Measurements from ENCODE around the gene OSM.
A peak's percentile ranks its signal among the peaks of the same experiment; 100 is the strongest.
"Not testable (repeated sequence)": the region's sequence is repeated elsewhere in the genome, so short reads cannot be mapped to it uniquely, and the experiment has no call there.

OSM gene

DNA sequence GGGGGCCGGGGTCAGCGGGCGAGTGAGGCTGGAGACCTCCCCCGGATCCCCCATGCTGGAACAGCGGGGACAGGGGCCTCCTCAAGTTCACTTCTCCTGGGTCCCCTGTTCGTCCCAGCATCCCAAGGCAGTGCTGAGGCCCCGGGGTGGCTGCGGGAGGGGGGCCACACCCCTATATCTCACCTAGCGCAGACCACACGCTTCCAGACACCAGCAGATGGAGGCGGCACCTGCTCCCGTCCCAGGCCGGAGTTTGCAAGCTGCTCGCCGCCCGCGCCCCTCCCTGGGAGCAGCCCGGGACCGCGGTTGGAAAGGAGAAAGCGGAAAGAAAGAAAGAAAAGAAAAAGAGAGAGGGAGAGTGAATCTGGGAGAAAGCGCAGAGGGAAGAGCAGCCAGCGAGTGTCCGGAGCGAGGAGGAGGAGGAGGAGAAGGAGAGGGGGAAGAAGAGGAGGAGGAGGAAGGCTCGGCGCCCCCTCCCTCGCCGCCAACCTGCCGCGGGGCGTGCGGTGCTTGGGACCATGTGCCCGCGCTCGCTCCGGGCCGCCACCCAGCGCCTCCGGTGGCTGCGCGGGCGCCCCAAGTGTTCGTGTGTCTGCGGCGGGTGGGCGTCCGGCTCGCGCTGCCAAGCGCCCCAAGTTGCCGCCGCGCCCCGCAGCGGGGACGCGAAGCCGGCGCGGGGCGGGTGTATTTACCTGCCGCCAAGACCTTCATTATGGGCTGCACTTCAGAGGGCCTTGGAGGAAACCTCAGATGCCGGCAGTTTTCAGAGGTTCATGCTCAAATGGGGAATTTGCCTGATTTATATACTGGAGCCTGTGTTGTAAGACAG lies 20.5 kb downstream of the OSM start, which contains the start of gene LIF:
Gene LIF, minus strand, starts transcription at position 775 of the 829 bp plus-strand sequence. Its CDS starts 64 bp downstream, at position 711.
- peak in 1 of 2 donors; percentile 25 for DNase-seq (ENCODE audit: extremely low read depth in 1 of 2, low read depth in 1 of 2)

DNA sequence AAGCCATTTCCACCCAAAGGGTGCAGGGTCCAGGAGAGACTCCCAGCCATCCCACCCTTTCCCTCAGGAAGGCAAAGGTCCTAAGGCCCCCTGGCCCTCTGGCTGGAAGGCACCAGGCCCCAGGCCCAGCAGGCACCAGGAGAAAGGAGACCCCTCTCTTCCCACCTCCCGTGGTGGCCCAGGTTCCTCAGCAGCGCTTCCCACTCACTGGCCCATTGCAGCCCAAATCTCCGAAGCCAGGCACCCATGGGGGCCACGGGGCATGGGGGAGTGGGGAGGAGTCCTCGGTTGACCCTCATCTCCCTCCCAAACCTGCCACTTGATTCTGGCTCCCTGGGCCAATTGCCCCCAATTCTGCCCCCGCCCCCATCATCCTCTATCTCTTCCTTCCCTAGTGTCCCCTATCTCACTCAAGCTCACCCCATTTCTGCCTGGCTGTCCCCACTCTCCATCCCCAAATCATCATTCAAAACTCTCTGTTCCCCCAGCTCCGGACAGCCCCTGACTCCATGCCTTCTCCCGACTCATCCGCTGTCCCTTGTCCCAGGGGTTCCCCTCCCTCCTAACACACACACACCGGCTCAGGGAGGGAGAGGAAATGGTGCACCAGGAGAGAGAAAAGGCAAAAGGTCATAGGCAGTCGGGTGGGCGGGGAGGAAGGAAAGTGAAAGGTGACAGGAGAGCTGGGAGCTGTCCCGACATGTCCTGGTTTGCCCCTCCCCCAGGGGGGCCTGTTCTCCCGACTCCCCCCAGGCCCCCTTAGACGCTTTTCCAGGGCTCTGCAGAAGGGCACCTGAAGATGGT lies 21.3 kb downstream of the OSM start:
- no peak for DNase-seq (ENCODE audit: extremely low read depth in 1 of 2, low read depth in 1 of 2)

DNA sequence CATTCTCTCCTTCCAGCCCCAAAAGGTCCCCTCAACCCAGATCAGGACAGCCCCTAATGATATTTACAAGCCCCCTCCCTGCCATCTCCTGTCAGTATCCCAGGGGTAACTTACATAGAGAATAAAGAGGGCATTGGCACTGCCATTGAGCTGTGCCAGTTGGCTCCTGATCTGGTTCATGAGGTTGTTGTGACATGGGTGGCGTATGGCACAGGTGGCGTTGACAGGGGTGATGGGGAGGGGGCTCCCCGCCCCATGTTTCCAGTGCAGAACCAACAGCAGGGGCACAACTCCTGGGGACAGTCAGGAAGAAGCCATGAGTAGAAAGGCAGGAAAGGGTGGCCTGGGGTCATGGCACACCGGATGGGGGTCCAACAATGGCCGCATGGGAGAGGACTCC lies 22.0 kb downstream of the OSM start:
- DNase-seq (ENCODE audit: extremely low read depth in 1 of 2, low read depth in 1 of 2), result no peak

DNA sequence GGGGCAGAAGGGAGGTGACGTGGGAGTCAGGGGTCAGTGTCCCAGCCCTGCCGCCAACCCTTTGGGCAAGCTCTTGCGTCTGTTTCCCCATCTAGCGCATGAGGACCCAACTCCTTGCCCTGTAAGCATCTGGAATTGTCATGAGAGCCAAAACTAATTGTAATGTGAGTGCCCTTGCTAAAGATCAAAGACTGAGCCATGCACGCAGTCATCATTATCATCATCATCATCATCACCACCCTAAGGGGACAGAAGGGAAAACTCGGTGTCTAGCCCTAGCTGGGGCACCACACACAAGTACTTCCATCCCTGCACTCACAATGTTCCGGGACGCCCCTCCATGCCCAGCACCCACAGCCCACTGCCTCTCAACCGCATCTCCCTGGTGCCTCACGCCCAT lies 22.6 kb downstream of the OSM start:
- no peak for DNase-seq (ENCODE audit: extremely low read depth in 1 of 2, low read depth in 1 of 2)

DNA sequence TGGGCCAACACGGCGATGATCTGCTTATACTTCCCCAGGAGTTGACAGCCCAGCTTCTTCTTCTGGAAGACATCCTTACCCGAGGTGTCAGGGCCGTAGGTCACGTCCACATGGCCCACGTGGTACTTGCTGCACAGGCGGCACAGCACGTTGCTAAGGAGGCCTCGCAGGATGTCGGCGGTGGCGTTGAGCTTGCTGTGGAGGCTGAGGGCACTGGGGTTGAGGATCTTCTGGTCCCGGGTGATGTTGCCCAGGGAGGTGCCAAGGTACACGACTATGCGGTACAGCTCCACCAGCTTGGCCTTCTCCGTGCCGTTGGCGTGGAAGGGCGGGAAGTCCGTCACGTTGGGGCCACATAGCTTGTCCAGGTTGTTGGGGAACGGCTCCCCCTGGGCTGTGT lies 23.0 kb downstream of the OSM start:
- no peak for DNase-seq (ENCODE audit: extremely low read depth in 1 of 2, low read depth in 1 of 2)

DNA sequence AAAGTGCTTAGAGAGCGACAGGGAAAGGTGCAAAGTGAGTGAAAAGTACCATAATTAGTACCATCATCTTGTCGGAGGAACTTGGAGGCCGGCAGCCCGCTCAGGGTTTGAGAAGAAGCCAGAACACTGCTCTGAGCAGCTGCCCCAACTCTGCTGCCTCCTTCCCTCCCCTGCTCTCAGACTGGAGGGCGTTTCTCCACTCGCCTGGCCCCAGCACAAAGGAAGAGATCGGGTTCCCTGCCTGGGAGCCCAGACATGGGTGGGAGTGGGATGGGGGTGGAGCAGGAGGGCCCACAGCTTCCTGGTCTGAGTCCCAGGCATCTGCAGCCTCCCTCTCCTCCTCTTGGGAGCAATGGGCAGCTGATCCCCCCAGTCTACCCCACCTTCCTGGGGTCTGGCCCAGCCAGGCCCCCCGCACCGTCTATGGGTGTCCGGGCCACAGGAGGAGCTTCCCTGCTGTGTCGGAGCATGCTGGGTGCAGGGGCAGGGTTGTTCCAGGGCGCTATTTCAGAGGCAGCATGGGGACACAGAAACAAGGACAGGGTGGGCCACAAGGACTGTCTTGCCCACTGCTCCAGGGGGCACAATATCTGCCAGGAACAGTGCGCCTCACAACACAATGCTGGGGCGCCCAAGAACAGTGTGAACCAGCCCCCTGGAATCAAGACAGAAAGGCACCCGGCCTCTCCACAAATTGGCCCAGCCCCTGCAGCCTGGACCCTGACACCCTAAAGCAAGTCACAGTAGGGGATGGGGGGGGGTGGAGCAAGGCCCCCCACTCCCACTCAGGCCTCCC lies 24.9 kb downstream of the OSM start:
- no peak for DNase-seq (ENCODE audit: extremely low read depth in 1 of 2, low read depth in 1 of 2)

DNA sequence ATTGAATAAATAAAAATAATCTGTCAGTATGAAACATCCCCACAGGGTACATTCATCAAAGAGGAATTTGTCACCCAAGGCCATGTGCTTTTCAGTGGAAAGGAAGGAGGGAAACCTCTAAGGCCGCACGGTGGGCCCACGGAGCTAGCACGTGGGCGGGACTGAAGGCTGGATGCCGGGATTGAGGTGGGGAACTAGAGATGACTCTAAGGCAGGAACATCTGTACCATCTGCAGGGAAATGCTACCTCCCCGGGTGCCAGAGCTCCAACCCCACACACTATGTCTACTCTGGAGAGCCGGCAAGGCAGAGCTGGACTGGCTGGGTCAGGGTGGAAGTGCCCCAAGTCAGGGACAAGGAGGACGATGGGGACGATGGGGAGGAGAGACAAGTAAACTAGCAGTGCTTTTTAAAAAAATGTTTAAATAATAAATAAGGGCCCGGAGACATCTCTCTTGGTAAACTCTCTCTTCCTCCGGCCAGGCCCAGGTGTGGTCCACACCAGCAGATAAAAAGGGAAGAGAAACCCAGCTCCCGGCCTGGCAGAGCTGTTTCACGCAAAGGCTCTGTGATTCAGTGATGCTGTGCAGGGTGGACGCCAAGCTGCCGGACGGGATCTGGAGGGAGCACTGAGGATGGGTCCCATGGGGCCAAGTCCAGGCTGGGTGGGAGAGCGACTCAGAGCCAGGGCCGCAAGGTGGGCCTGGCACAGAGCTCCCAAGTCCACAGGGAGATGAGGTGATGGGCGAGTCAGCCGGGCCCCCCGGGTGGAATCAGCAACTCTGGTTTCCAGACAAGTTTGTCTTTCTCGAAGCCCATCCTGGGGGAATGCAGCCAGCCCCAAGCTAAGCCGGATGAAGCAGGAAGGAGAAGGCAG lies 25.9 kb downstream of the OSM start:
- DNase-seq (ENCODE audit: extremely low read depth in 1 of 2, low read depth in 1 of 2), result no peak

DNA sequence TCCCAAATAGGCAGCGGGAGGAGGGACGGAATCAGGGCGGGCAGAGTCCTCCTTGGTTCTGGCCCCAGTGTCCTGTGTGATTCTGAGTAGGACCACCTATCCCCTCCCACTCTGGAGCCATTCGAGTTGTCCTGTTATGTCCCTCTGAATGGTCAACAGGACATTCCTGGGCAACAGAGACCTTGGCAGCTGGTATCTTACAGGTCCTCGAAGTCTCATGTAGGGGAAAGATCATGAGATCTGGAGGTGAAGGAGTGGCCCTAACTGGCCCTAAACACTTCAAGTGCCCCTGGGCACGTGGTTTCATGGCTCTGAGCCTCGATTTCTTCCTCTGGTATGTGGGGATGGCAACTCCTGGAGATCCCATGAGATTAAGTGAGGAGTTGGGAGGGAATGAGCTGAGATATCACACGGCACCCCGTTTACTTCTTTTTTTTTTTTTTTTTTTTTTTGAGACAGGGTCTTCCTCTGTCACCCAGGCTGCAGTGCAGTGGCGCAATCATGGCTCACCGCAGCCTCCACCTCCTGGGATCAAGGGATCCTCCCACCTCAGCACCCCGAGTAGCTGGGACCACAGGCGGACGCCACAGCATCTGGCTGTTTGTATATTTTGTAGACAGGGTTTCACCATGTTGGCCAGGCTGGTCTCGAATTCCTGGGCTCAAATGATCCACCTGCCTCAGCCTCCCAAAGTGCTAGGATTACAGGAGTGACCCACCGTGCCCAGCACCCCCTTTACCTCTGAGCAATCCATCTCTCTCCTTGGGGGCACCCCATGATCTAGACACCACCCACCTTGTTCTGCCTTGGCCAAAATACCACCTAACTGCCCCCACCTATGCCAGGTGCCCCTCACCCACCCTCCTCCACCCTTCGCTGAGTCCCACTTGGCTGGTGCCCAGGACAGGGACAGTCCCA lies 26.9 kb downstream of the OSM start:
- DNase-seq (ENCODE audit: extremely low read depth in 1 of 2, low read depth in 1 of 2), result no peak

DNA sequence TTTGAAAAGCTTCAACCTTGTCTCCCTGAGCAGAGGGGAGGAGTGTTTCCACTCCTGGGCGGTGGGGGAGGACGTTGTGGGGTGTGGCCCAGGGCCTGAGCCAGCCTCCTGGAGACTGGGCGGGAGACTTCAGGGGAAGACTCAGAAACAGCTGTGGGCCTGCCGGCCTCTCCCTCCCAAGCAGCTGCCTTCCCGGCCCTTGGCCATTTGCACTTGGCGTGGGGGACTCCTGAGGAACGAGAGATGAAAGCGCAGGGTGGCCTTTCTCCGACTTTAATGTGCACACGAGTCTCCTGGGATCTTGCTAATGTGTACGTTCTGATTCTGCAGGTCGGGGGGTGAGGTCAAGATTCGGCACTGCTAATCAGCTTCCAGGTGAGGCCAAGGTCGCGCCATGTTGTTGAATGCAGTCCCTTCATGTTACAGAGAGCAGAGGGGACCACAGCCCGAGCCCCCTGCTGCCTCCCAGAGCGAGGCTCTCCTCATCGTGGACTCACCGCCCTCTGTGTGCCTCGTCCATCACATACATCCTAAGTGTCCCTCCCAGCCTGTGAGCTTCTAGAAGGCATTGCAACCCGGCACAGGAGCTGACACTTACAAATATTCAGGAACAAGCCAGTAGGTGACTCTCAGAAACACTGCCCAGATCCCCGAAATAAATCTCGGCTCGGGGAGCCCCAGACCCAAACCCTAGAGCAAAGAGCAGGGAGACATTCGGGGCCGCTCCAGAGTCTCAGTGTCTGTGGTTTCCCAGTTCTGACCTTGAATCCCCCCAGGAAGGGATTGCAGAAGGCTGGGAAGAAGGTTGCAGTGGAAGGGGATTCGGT lies 27.8 kb downstream of the OSM start:
- no peak for DNase-seq (ENCODE audit: extremely low read depth in 1 of 2, low read depth in 1 of 2)

DNA sequence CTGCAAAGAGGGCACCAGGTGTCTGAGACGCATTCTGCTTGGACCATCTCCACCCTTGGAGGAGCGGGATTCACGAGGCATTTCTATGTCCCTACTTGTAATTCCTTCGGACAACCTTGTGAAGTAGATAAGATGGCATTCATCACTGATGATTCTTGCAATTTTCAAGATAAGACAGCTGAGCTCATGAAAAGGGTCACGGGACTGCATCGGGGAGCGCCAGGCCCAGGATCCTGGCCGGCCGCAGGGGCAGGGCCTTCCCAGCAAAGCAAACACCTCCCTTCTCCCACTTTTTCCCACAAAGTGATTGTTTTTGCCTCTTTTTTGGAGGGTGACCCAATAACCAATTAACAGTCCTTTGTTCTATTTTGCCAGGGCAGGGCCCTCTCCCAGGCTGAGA lies 28.5 kb downstream of the OSM start:
- DNase-seq (ENCODE audit: extremely low read depth in 1 of 2, low read depth in 1 of 2), result no peak

DNA sequence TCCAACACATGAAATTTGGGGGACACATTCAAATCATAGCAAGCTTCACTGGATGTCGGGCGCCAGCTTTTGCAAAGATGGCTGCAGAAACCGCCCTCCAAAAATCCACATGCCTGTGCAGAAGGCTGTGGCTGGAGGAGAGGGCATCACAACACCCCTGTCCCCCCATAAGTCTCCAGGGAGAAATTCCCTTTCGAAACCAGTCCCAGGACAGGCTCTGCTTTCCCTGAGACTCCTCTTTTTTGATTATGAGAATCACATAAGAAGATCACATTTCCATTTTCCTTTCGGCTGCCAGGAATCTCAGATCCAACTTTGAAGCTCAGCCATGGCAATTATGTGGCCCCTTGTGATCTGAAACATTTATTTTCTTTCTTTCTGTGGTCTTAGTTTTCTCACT lies 29.8 kb downstream of the OSM start:
- no peak for DNase-seq (ENCODE audit: extremely low read depth in 1 of 2, low read depth in 1 of 2)

DNA sequence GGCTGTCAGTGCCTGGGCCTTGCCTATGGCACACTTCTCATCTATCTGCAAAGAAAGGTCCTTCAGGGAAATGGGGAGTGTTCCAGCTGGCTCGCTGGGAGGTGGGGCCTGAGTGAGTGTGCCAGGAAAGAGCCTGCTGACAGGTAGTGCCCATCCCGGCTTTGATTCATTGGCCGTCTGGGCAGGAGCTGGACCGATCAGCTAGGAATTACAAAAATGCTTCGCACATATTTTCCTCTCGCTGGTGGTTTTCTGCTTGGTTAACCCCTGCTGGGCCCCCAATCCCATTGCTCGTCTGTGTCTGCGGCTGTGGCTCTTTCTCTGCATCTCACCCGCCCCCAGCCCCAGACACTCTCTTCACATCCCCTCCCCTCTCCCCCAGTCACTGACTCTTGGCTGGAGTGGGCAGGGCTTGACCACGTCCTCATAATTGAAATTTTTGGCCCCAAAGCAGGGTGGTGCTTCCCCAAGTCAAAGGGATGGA lies 30.9 kb downstream of the OSM start:
- no peak for DNase-seq (ENCODE audit: extremely low read depth in 1 of 2, low read depth in 1 of 2)

DNA sequence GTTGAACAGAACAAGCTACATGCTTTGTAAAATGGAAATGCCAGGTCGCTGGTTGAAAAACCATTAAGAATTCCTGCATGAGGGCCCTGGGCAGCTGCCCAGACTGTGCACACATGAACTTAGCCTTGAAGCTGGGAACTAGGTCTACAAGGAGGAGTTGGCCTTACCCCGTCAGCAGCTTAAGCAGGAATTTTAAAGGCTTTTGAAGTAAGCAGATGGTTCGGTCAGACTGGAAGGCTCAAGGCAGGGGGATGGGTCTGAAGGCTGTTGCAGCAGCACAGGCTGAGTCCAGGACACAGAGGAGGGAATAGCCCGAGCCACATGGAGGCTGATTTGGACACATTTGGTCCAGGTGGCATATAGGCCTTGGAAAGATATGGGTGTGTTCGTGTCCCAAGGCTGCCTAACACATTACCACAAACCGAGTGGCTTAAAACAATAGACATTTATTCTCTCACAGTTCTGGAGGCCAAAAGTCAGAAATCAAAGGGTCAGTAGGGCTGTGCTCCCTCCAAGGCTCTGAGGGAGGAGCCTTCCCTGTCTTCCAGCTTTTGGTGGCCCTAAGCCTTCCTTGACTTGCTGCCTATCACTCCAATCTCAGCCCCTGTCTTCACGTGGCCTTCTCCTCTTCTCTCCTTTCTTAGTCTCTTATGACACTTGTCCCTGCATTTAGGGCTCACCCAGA lies 31.7 kb downstream of the OSM start:
- no peak for DNase-seq (ENCODE audit: extremely low read depth in 1 of 2, low read depth in 1 of 2)

DNA sequence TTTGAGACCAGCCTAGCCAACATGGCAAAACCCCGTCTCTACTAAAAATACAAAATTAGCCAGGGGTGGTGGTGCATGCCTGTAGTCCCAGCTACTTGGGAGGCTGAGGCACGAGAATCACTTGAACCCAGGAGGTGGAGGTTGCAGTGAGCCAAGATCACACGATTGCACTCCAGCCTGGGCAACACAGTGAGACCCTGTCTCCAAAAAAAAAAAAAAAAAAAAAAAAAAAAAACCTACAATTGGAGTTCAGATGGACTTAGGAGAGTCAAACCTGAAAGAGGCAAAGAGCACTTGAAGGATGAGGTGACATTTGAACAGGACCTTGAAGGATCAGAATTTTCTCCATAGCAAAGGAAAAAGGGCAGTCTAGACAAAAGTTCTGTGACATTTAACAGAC lies 32.3 kb downstream of the OSM start:
- not testable (repeated sequence) for DNase-seq (ENCODE audit: extremely low read depth in 1 of 2, low read depth in 1 of 2)

DNA sequence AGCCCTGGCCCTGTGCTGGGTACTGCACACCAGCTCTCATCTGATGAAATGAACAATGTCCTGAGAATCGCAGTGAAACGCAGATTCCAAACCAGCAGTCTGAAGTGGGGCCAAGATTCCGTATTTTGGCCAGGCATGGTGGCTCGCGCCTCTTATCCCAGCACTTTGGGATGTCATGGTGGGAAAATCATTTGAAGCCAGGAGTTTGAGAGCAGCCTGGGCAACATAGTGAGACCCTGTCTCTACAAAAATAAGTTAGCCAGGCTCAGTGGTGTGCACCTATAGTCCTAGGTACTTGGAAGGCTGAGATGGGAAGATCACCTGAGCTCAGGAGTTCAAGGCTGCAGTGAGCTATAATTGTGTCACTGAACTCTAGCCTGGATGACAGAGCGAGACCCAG lies 33.1 kb downstream of the OSM start:
- no peak for DNase-seq (ENCODE audit: extremely low read depth in 1 of 2, low read depth in 1 of 2)

DNA sequence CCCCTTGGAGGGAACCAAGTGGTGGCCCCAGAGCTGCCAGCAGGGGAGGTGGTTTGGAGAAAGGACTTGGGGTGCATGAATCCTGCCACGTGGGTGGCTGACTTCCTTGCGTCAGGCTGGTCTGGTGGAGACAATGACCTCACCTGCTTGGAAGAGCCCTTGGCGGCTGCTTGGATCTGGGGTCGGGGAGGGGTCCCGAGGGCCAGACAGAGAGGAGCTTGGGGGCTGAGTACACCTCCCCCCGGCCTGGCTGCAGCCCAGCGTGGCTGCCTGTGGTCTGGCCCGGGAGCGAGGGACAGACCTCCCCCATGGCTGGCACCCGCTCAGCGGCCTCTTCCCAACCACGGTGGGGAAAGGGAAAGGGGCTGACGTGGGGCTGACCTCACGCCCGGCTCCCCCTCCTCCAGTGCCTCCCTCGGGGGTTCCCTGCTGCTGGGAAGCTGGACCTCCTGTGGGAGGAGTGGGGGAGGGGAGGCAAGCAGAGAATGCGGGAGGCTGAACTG lies 33.9 kb downstream of the OSM start:
- DNase-seq (ENCODE audit: extremely low read depth in 1 of 2, low read depth in 1 of 2), result no peak

DNA sequence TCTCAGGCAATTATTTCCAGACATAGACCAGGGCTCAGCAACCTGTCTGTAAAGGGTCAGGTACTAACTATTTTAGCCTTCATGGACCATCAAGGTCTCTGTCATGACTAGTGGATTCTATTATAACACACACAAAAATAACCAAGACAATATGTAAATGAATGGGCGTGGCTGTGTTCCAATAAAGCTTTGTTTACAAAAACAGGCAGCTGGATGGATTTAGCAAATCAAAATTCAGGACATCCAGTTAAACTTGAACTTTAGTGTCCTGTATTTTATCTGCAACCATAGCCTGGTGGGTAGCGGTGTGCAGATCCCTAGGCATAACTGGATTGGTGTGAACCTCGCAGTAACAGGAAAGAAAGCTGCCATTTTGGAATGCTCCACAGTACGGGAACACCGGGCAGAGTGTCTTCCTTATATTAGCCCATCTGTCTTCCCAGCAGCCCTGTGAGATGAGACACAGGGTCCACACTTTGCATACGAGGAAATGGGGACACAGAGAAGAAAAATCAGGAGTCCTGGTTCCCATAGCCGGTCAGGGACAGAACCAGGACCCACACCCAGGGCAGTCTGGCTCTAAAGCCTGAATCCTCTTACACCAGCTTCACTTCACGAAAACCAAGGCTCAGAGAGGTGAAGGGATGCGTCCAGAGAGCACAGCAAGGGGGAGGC lies 35.7 kb downstream of the OSM start:
- no peak for DNase-seq (ENCODE audit: extremely low read depth in 1 of 2, low read depth in 1 of 2)

Measured in activated CD8-positive, alpha-beta memory T cell treated with anti-CD3 and anti-CD28 coated beads for 1 hour (primary cell).